CD4-positive, CD25-positive, alpha-beta regulatory T cell (primary cell): ENCODE data around the gene ARFGEF3. TPM values are rescaled to one million over a fixed set of nuclear protein-coding genes. Genes with fewer than 3 reads are reported as not detected.

ENCODE experiments used
- ATAC-seq, 2 donors: fragments of 150-1000 bp; cut with Tn5 transposase; one replicate each; pipeline ENCODE4 v1.10.0; 2021; ENCODE audit warnings: low read depth in 2 of 2, moderate number of reproducible peaks in 2 of 2, moderate library complexity in 1 of 2
- DNase-seq, 3 donors: peaks; one replicate each; pipeline versions ENCODE4 v3.0.0 to v3.0.0-alpha.2; 2012 to 2022; ENCODE audit warnings: mixed read lengths in 1 of 3
- H3K27ac ChIP-seq: one replicate; pipeline ENCODE4 v1.7.0; 2013; ENCODE audit warnings: mild to moderate bottlenecking, low read length; ENCODE audit not compliant: insufficient read depth, poor library complexity, severe bottlenecking
- H3K27me3 ChIP-seq: one replicate; pipeline ENCODE4 v1.7.0; 2013; ENCODE audit warnings: low read length; ENCODE audit not compliant: control insufficient read depth, insufficient read depth
- H3K36me3 ChIP-seq: one replicate; pipeline ENCODE4 v1.7.0; 2013; ENCODE audit warnings: mild to moderate bottlenecking, low read length, moderate library complexity; ENCODE audit not compliant: control insufficient read depth, insufficient read depth
- H3K4me1 ChIP-seq: 2 replicates; pipeline ENCODE4 v1.7.0; 2013; ENCODE audit warnings: mild to moderate bottlenecking, low read length; ENCODE audit not compliant: insufficient read depth, control insufficient read depth, poor library complexity, severe bottlenecking
- H3K4me3 ChIP-seq: one replicate; pipeline ENCODE4 v1.7.0; 2013; ENCODE audit warnings: low read depth, mild to moderate bottlenecking, low read length, moderate library complexity
- H3K9me3 ChIP-seq, 2 experiments: 1 replicate in 1 of 2; 2 replicates in 1 of 2; pipeline ENCODE4 v1.7.0; 2013; ENCODE audit warnings: low read length in 2 of 2, mild to moderate bottlenecking in 1 of 2, moderate library complexity in 1 of 2; ENCODE audit not compliant: control insufficient read depth in 2 of 2
- H3K27ac Mint-ChIP-seq, 3 donors: one replicate each; pipeline ENCODE4 v1.8.0; 2020 to 2022; ENCODE audit warnings: mild to moderate bottlenecking in 3 of 3, mixed read lengths in 3 of 3, moderate library complexity in 2 of 3
- H3K27me3 Mint-ChIP-seq: one replicate; pipeline ENCODE4 v1.8.0; 2022; ENCODE audit warnings: mild to moderate bottlenecking, mixed read lengths
- H3K36me3 Mint-ChIP-seq: one replicate; pipeline ENCODE4 v1.8.0; 2020; ENCODE audit warnings: mixed read lengths
- H3K4me1 Mint-ChIP-seq, 4 donors: one replicate each; pipeline ENCODE4 v1.8.0; 2020 to 2022; ENCODE audit warnings: mixed read lengths in 4 of 4, mild to moderate bottlenecking in 1 of 4
- H3K4me3 Mint-ChIP-seq, 4 donors: one replicate each; pipeline ENCODE4 v1.8.0; 2020 to 2022; ENCODE audit warnings: mild to moderate bottlenecking in 4 of 4, mixed read lengths in 4 of 4, moderate library complexity in 3 of 4
- H3K9me3 Mint-ChIP-seq, 7 donors: one replicate each; pipeline ENCODE4 v1.8.0; 2020 to 2022; ENCODE audit warnings: mixed read lengths in 7 of 7, mild to moderate bottlenecking in 3 of 7, moderate library complexity in 2 of 7
- polyA plus RNA-seq, 4 donors: library from polyadenylated mRNA; unstranded; fragments of 300-500 nt; fragmentation: Illumina TruSeq; gene quantifications; one replicate each; pipeline ENCODE4 v1.2.3, GENCODE V29; 2021
- total RNA-seq: library from RNA; stranded (reverse); gene quantifications from one replicate; pipeline ENCODE4 v1.2.3, GENCODE V29; 2022

Gene ARFGEF3
- total and polyA plus RNA-seq, 5 donors from 2014 or later, result not detected

GRCh38 chr6:138292482-138292881, 130.7 kb downstream of the ARFGEF3 start:
- peaks cover 0 to 1% (median 0%) of the 10 kb centered on the region in 7 donors for H3K9me3 Mint-ChIP-seq
- peak overlapping the region in 1 of 3 donors; percentile 71 for H3K27ac Mint-ChIP-seq
- no peak for DNase-seq
- no peak for ATAC-seq
- H3K27me3 Mint-ChIP-seq, result peaks cover 5% of the 10 kb centered on the region
- no peaks in the 10 kb centered on the region for H3K36me3 Mint-ChIP-seq
- peaks cover 0 to 10% (median under 1%) of the 10 kb centered on the region in 4 donors for H3K4me1 Mint-ChIP-seq
- no peak overlapping the region for H3K4me3 Mint-ChIP-seq
- no peaks in the 10 kb centered on the region for H3K36me3 ChIP-seq
- H3K4me3 ChIP-seq, result no peak overlapping the region
- no peak overlapping the region for H3K27ac ChIP-seq
- no peaks in the 10 kb centered on the region for H3K27me3 ChIP-seq
- H3K9me3 ChIP-seq, result no peaks in the 10 kb centered on the region
- H3K4me1 ChIP-seq, result no peaks in the 10 kb centered on the region

- H3K4me3 ChIP-seq, result no peak overlapping the region
- no peaks in the 10 kb centered on the region for H3K27me3 ChIP-seq
- Mint-ChIP-seq H3K36me3 (no peaks in the 10 kb centered on the region), H3K4me3 (no peak overlapping the region), H3K4me1 (peaks cover 0 to 10% (median 0%) of the 10 kb centered on the region in 4 donors), H3K27ac (no peak overlapping the region), H3K27me3 (peaks cover 5% of the 10 kb centered on the region), H3K9me3 (peaks cover 0 to 1% (median 0%) of the 10 kb centered on the region in 7 donors)
- no peaks in the 10 kb centered on the region for H3K9me3 ChIP-seq
- ATAC-seq, result no peak
- H3K27ac ChIP-seq, result no peak overlapping the region
- H3K36me3 ChIP-seq, result no peaks in the 10 kb centered on the region
- H3K4me1 ChIP-seq, result no peaks in the 10 kb centered on the region
- DNase-seq, result no peak
Observed at GRCh38 chr6:138293428-138294395, 132.0 kb downstream of the ARFGEF3 start.

GRCh38 chr6:138296381-138296780, 134.6 kb downstream of the ARFGEF3 start:
- no peak overlapping the region for H3K4me3 Mint-ChIP-seq
- H3K4me1 ChIP-seq, result no peaks in the 10 kb centered on the region
- H3K27ac ChIP-seq, result no peak overlapping the region
- peaks cover under 1% of the 10 kb centered on the region for H3K27me3 ChIP-seq
- DNase-seq (no peak), ATAC-seq (no peak)
- peaks cover 7% of the 10 kb centered on the region for H3K27me3 Mint-ChIP-seq
- H3K27ac Mint-ChIP-seq, result no peak overlapping the region
- H3K36me3 Mint-ChIP-seq, result no peaks in the 10 kb centered on the region
- peaks cover 0 to 1% (median 0%) of the 10 kb centered on the region in 7 donors for H3K9me3 Mint-ChIP-seq
- no peaks in the 10 kb centered on the region for H3K9me3 ChIP-seq
- H3K36me3 ChIP-seq, result no peaks in the 10 kb centered on the region
- peaks cover 0 to 2% (median 0%) of the 10 kb centered on the region in 4 donors for H3K4me1 Mint-ChIP-seq
- no peak overlapping the region for H3K4me3 ChIP-seq

DNA sequence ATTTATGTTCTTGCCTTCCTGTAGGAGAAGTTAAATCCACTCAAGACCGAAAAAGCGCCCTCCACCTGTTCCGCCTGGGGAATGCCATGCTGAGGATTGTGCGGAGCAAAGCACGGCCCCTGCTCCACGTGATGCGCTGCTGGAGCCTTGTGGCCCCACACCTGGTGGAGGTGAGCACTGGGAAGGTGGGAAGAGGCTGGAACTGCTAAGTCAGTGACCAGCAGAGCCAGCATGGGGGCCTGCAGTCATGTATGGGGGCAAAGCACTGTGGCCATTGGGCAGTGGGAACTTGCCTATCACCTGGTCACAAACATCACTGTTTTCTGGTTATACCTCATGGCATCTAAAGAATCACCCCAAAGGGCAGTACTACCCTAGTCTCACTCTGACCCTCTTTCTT, 135.0 kb downstream of the ARFGEF3 start:
- H3K9me3 ChIP-seq, result no peaks in the 10 kb centered on the region
- Mint-ChIP-seq H3K4me3 (no peak overlapping the region), H3K27ac (no peak overlapping the region), H3K27me3 (peaks cover 9% of the 10 kb centered on the region), H3K4me1 (peaks cover 0 to 5% (median 0%) of the 10 kb centered on the region in 4 donors), H3K9me3 (peaks cover 0 to 1% (median 0%) of the 10 kb centered on the region in 7 donors), H3K36me3 (no peaks in the 10 kb centered on the region)
- DNase-seq (no peak), ATAC-seq (no peak)
- H3K27ac ChIP-seq, result no peak overlapping the region
- no peak overlapping the region for H3K4me3 ChIP-seq
- peaks cover 2% of the 10 kb centered on the region for H3K27me3 ChIP-seq
- no peaks in the 10 kb centered on the region for H3K36me3 ChIP-seq
- no peaks in the 10 kb centered on the region for H3K4me1 ChIP-seq

DNA sequence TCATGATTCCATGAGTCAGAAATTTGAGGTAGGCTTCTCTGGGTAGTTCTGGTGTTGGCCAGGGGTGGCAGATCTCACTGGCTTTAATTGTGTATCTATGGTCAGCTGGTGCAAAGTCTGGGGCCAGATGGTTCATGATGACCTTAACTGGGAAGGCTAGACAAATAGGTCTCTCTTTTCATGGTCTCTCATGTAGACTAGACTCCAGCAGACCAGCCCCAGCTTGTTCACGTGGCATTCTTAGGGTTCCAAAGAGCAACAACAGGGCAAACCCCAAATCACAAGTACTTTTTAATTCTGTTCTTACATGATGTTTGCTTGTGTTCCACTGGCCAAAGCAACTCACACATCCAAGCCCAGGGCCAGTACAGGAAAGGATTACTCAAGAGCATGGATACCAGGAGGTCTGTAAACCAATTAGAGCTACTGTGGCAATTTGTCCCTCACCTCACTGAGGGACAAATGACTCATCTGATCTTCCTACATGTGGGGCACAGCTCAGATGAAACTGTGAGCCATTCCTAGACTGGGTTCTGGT, 136.1 kb downstream of the ARFGEF3 start:
- Histone ChIP-seq H3K36me3 (no peaks in the 10 kb centered on the region), H3K27ac (no peak overlapping the region), H3K9me3 (no peaks in the 10 kb centered on the region), H3K4me3 (no peak overlapping the region), H3K27me3 (peaks cover 2% of the 10 kb centered on the region), H3K4me1 (no peaks in the 10 kb centered on the region)
- ATAC-seq (no peak), DNase-seq (no peak)
- no peak overlapping the region for H3K27ac Mint-ChIP-seq
- peaks cover 0 to 5% (median 0%) of the 10 kb centered on the region in 4 donors for H3K4me1 Mint-ChIP-seq
- H3K9me3 Mint-ChIP-seq, result peaks cover 0 to 1% (median 0%) of the 10 kb centered on the region in 7 donors
- H3K27me3 Mint-ChIP-seq, result peaks cover 9% of the 10 kb centered on the region
- H3K36me3 Mint-ChIP-seq, result no peaks in the 10 kb centered on the region
- H3K4me3 Mint-ChIP-seq, result no peak overlapping the region

DNA sequence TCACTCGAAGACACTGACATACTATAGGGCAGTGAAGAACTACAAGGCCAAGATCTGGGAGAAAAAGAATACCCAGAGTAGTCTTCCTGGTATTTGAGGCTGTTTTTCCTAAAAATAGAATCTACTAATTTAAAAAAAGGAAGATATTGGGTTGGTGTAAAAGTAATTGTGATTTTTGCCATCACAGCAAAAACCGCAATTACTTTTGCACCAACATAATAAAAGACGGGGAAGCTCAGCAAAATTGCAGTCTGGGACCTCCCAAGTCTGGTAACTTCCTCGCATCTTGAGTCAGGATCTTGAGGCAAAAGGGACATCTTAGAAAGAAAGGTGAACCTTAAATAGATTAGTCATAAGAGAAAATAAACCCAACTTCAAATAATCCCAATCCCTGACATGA, 138.7 kb downstream of the ARFGEF3 start:
- H3K27me3 Mint-ChIP-seq, result peaks cover 24% of the 10 kb centered on the region
- Histone ChIP-seq H3K4me3 (no peak overlapping the region), H3K27me3 (peaks cover 3% of the 10 kb centered on the region), H3K27ac (no peak overlapping the region), H3K9me3 (no peaks in the 10 kb centered on the region), H3K4me1 (no peaks in the 10 kb centered on the region), H3K36me3 (no peaks in the 10 kb centered on the region)
- ATAC-seq, result no peak
- no peak overlapping the region for H3K27ac Mint-ChIP-seq
- H3K4me3 Mint-ChIP-seq, result no peak overlapping the region
- DNase-seq, result no peak
- no peaks in the 10 kb centered on the region for H3K9me3 Mint-ChIP-seq
- H3K4me1 Mint-ChIP-seq, result peaks cover 0 to 5% (median 0%) of the 10 kb centered on the region in 4 donors
- no peaks in the 10 kb centered on the region for H3K36me3 Mint-ChIP-seq

- H3K27ac ChIP-seq, result no peak overlapping the region
- H3K36me3 ChIP-seq, result no peaks in the 10 kb centered on the region
- H3K27me3 ChIP-seq, result peaks cover 3% of the 10 kb centered on the region
- H3K4me3 ChIP-seq, result no peak overlapping the region
- Mint-ChIP-seq H3K36me3 (no peaks in the 10 kb centered on the region), H3K9me3 (no peaks in the 10 kb centered on the region), H3K27me3 (peaks cover 28% of the 10 kb centered on the region), H3K4me3 (no peak overlapping the region), H3K27ac (no peak overlapping the region), H3K4me1 (peaks cover 0 to 5% (median 0%) of the 10 kb centered on the region in 4 donors)
- H3K9me3 ChIP-seq, result no peaks in the 10 kb centered on the region
- no peaks in the 10 kb centered on the region for H3K4me1 ChIP-seq
- ATAC-seq (no peak), DNase-seq (no peak)
Observed at GRCh38 chr6:138302554-138302953, 140.8 kb downstream of the ARFGEF3 start.
